Activated T-cell treated with anti-CD3 and anti-CD28 coated beads, Interleukin-2, amount 50 U/mL, for 1 hour (primary cell): ENCODE measurements around the gene OTOP2.
"Not testable (repeated sequence)": the region's sequence is repeated elsewhere in the genome, so short reads cannot be mapped to it uniquely, and the experiment has no call there.

ENCODE experiments used
- DNase-seq: peaks from one replicate; pipeline ENCODE4 v3.0.0-alpha.2; 2020

Gene OTOP2

GRCh38 chr17:74953134-74953687 is 29.1 kb downstream of the OTOP2 start:
- DNase-seq: no peak

- DNase-seq: no peak
These were observed 30.0 kb downstream of the OTOP2 start for GRCh38 chr17:74954115-74954514.

GRCh38 chr17:74954665-74955421 is 30.8 kb downstream of the OTOP2 start:
- no peak for DNase-seq

- DNase-seq: no peak
These were observed 32.0 kb downstream of the OTOP2 start for GRCh38 chr17:74956093-74956492.

GRCh38 chr17:74957935-74958740 is 34.1 kb downstream of the OTOP2 start:
- peak; percentile 84 for DNase-seq

GRCh38 chr17:74959826-74960515 is 35.9 kb downstream of the OTOP2 start:
- no peak for DNase-seq

- peak; percentile 52 for DNase-seq
These were observed 36.7 kb downstream of the OTOP2 start for GRCh38 chr17:74960570-74961342.

GRCh38 chr17:74961657-74962350 is 37.7 kb downstream of the OTOP2 start:
- peak; percentile 83 for DNase-seq

- no peak for DNase-seq
These were observed 38.7 kb downstream of the OTOP2 start for GRCh38 chr17:74962622-74963394.

GRCh38 chr17:74963656-74964055 is 39.6 kb downstream of the OTOP2 start:
- DNase-seq: no peak

- no peak for DNase-seq
These were observed 40.2 kb downstream of the OTOP2 start for GRCh38 chr17:74964246-74964761.

GRCh38 chr17:74964988-74965622 is 41.0 kb downstream of the OTOP2 start:
- no peak for DNase-seq

GRCh38 chr17:74968361-74968780 is 44.3 kb downstream of the OTOP2 start:
- no peak for DNase-seq

GRCh38 chr17:74969501-74969900 is 45.4 kb downstream of the OTOP2 start:
- DNase-seq: not testable (repeated sequence)

GRCh38 chr17:74970395-74970794 is 46.3 kb downstream of the OTOP2 start:
- no peak for DNase-seq

GRCh38 chr17:74971069-74971841 is 47.2 kb downstream of the OTOP2 start:
- no peak for DNase-seq

- no peak for DNase-seq
These were observed 47.7 kb downstream of the OTOP2 start for GRCh38 chr17:74971842-74972106.

- peak; percentile 91 for DNase-seq
These were observed 48.3 kb downstream of the OTOP2 start, which contains the start of gene HID1 for GRCh38 chr17:74972107-74972972. TSS of gene HID1 (minus strand) at chr17:74972759. CDS start at chr17:74972656, 103 bp downstream.

- DNase-seq: no peak
These were observed 48.9 kb downstream of the OTOP2 start for GRCh38 chr17:74972973-74973328.
